MCF 10A (cell line): ENCODE results near the gene MYO7B. TPM values are rescaled to one million over a fixed set of nuclear protein-coding genes. Genes with fewer than 3 reads are reported as not detected.

ENCODE experiments used
- BruUV-seq: library from RNA; stranded (reverse); fragments of 400-500 nt; replicated peaks from 2 replicates; lab custom pipeline; 2021; lab: Mats Ljungman, UMichigan
- CTCF ChIA-PET: fragments of 300-600 bp; sonication (Branson Sonifier 250); formaldehyde crosslinking; extraction: SDS; loops from one replicate; lab custom pipeline; 2021; ENCODE audit warnings: antibody characterized with exemption, inconsistent platforms; lab: Yijun Ruan, JAX
- POLR2A ChIA-PET: fragments of 300-600, 350-650 bp; sonication (Branson Sonifier 250); formaldehyde crosslinking; extraction: SDS; loops from one replicate; lab custom pipeline; 2020; ENCODE audit warnings: antibody characterized with exemption, inconsistent platforms; lab: Yijun Ruan, JAX
- DNase-seq: peaks from one replicate; pipeline ENCODE4 v3.0.0-alpha.2; 2018; ENCODE audit not compliant: unreplicated experiment
- H3K27ac Mint-ChIP-seq: one replicate; pipeline ENCODE4 v1.8.0; 2022; ENCODE audit warnings: mild to moderate bottlenecking, low read depth, mixed read lengths; ENCODE audit not compliant: unreplicated experiment
- H3K27me3 Mint-ChIP-seq: one replicate; pipeline ENCODE4 v1.8.0; 2022; ENCODE audit warnings: mixed read lengths; ENCODE audit not compliant: insufficient read depth, unreplicated experiment
- H3K36me3 Mint-ChIP-seq: one replicate; pipeline ENCODE4 v1.8.0; 2022; ENCODE audit warnings: mild to moderate bottlenecking, moderate library complexity, mixed read lengths; ENCODE audit not compliant: insufficient read depth, unreplicated experiment
- H3K4me1 Mint-ChIP-seq: one replicate; pipeline ENCODE4 v1.8.0; 2022; ENCODE audit warnings: mixed read lengths; ENCODE audit not compliant: insufficient read depth, unreplicated experiment
- H3K4me3 Mint-ChIP-seq: one replicate; pipeline ENCODE4 v1.8.0; 2022; ENCODE audit warnings: mild to moderate bottlenecking, moderate library complexity, mixed read lengths; ENCODE audit not compliant: unreplicated experiment
- H3K9me3 Mint-ChIP-seq: one replicate; pipeline ENCODE4 v1.8.0; 2022; ENCODE audit warnings: mixed read lengths; ENCODE audit not compliant: unreplicated experiment
- intact Hi-C: fragments of 100-400 bp; cut with micrococcal nuclease; formaldehyde crosslinking; loops from 2 replicates; pipeline ENCODE4 v1.14.1; 2022
- total RNA-seq: library from RNA; stranded (reverse); gene quantifications from 2 replicates; pipeline ENCODE4 v1.2.3, GENCODE V29; 2022
- TF ChIP-seq, protein P1 (sequence below): fragments of 200-600 bp; IDR thresholded peaks from one replicate; pipeline ENCODE4 v1.8.0; 2022; ENCODE audit warnings: antibody characterized with exemption, mild to moderate bottlenecking; ENCODE audit not compliant: unreplicated experiment

MYO7B gene
- total RNA-seq, 1 experiment from 2014 or later = not detected

- Mint-ChIP-seq H3K36me3 (no peaks in the 10 kb centered on the region), H3K9me3 (no peaks in the 10 kb centered on the region), H3K27ac (no peak overlapping the region), H3K27me3 (no peaks in the 10 kb centered on the region), H3K4me1 (peaks cover 4% of the 10 kb centered on the region), H3K4me3 (no peak overlapping the region)
- BruUV-seq = no TSS peak
- TF ChIP-seq, protein P1, sequence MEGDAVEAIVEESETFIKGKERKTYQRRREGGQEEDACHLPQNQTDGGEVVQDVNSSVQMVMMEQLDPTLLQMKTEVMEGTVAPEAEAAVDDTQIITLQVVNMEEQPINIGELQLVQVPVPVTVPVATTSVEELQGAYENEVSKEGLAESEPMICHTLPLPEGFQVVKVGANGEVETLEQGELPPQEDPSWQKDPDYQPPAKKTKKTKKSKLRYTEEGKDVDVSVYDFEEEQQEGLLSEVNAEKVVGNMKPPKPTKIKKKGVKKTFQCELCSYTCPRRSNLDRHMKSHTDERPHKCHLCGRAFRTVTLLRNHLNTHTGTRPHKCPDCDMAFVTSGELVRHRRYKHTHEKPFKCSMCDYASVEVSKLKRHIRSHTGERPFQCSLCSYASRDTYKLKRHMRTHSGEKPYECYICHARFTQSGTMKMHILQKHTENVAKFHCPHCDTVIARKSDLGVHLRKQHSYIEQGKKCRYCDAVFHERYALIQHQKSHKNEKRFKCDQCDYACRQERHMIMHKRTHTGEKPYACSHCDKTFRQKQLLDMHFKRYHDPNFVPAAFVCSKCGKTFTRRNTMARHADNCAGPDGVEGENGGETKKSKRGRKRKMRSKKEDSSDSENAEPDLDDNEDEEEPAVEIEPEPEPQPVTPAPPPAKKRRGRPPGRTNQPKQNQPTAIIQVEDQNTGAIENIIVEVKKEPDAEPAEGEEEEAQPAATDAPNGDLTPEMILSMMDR = no peak
- DNase-seq = no peak
- CTCF ChIA-PET = no interaction called here
- intact Hi-C loops = loop anchor here (5.0 kb wide), 2 partner anchors 138 to 448 kb away; no protein-coding TSS in a partner anchor
- POLR2A ChIA-PET = no interaction called here
Measured at GRCh38 chr2:127645026-127645394, 109.5 kb downstream of the MYO7B start.

DNA sequence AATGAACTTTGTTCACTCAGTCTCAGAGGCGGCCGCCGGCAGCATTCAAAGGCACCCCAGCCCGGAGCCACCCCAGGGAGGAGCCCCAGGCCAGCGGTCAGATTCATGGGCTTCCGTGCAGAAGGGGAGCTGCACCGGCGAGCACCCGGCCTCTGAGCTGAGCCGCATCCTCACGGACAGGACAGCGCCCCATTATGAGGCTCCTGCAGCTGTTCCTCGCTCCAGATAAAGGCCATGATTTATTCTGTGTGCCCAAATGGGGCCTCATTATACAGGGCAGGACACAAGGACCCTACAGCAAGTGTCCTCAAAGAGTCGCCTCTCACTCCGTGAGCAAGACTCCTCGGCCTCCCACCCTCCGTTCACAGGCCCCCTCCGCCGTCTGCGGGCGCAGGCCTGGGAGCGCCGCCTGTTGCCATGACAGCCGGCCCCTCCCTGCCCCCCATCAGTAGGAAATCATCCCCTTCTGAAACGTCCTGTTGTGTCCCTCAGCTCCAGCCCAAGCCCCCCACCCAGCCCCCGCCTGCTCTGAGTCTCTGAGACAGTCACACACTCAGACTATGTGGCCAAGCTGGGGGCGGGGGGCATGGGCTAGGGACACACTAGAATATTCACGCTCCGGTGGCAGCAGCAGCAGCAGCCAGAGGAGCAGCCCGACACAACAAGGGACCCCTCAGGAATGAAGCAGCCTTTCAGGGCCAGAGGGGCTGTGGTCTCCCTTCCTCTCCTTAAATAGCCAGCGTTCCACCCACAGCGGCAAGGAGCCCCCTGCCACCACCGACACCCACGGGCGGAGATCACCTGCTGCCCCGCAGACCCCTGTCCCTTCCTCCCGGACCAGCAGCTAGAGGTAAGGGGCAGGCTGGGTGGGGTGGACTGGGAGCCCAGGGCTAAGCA is 110.2 kb downstream of the MYO7B start, which contains the start of gene GPR17:
Gene GPR17 (plus strand): TSS at position 759 of the 897 bp plus-strand sequence. CDS start 4,583 bp downstream, outside the sequence.
- Mint-ChIP-seq H3K9me3 (no peaks in the 10 kb centered on the region), H3K36me3 (no peaks in the 10 kb centered on the region), H3K27me3 (no peaks in the 10 kb centered on the region), H3K4me3 (no peak within 1 kb of the TSS), H3K27ac (no peak within 1 kb of the TSS), H3K4me1 (peaks cover 4% of the 10 kb centered on the region)
- no peak for DNase-seq
- BruUV-seq = no TSS peak
- TF ChIP-seq, protein P1 = no peak
- ChIA-PET CTCF (no interaction called here), POLR2A (no interaction called here)
- intact Hi-C loops = loop anchor here (5.0 kb wide), 2 partner anchors 138 to 448 kb away; no protein-coding TSS in a partner anchor

GRCh38 chr2:127646487-127647241 is 111.2 kb downstream of the MYO7B start:
- peaks cover 4% of the 10 kb centered on the region for H3K4me1 Mint-ChIP-seq

More at GRCh38 chr2:127646487-127647241, 111.2 kb downstream of the MYO7B start:
- ChIA-PET POLR2A (no interaction called here), CTCF (interaction anchor here (0.6 kb wide), 1 partner anchor 38 kb away, joined by 3 read pairs; no protein-coding TSS in a partner anchor)
- intact Hi-C loops = loop anchor here (5.0 kb wide), 2 partner anchors 139 to 449 kb away; no protein-coding TSS in a partner anchor
- no peak for DNase-seq
- no peaks in the 10 kb centered on the region for H3K9me3 Mint-ChIP-seq
- TF ChIP-seq, protein P1 = no peak
- no peak overlapping the region for H3K27ac Mint-ChIP-seq
- no TSS peak for BruUV-seq
- no peak overlapping the region for H3K4me3 Mint-ChIP-seq
- no peaks in the 10 kb centered on the region for H3K27me3 Mint-ChIP-seq
- no peaks in the 10 kb centered on the region for H3K36me3 Mint-ChIP-seq
